Stimulated activated CD8-positive, alpha-beta memory T cell treated with anti-CD3 and anti-CD28 coated beads, Interleukin-12 subunit alpha, Interleukin-12 subunit beta, amount 100 ng/mL, for 24 hours (primary cell): ENCODE measurements around the gene SPNS2.

ENCODE experiments used
- DNase-seq: peaks from one replicate; pipeline ENCODE4 v3.0.0-alpha.2; 2020; ENCODE audit errors: extremely low read depth

Gene SPNS2

DNA sequence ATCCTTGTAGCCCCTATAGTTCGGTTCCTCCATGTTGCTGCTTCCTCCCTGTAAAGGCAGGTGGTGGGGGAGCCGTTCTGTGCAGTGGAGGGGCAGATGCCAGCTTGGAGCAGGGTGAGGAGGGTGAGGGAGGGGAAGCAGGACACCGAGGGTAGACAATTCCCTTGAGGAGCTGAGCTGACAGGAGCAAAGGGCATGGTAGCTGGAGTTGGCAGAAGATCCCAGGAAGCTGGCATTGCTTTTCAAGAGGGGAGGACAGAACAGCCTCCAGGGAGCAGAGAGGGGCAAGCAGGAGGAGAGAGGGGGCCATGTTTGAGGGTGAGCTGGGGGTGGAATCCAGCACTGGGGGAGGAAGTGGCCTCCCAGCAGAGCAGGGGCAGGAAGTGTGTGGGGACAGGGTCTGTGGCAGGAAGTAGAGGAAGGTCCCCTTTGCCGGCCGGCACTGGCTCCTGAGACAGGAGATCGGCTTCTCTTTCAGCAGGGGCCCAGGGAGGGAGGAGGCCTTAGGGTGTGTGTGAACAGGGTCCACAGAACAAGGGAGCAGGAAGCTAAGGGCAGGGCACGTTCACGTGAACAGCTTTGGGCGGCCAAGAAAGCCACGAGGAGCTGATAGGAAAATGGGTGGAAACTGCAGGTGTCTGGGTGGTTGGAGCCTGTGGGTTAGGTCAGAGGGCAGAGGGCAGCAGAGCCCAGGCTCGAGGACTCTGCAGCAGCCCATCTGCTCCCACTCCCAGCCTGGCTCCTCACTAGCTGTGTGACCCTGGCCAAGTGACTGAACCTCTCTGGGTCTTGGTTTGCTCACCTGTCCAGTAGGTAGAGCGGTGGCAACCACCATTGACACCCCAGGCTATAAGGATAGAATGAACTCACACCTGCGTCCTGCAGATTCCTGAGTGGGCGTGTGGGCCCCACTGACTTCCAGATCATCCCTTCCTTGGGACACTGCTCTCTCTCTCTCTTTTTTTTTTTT is 17.5 kb upstream of the SPNS2 start:
- peak; percentile 19 for DNase-seq

GRCh38 chr17:4482338-4483011 is 16.2 kb upstream of the SPNS2 start:
- DNase-seq = no peak

DNA sequence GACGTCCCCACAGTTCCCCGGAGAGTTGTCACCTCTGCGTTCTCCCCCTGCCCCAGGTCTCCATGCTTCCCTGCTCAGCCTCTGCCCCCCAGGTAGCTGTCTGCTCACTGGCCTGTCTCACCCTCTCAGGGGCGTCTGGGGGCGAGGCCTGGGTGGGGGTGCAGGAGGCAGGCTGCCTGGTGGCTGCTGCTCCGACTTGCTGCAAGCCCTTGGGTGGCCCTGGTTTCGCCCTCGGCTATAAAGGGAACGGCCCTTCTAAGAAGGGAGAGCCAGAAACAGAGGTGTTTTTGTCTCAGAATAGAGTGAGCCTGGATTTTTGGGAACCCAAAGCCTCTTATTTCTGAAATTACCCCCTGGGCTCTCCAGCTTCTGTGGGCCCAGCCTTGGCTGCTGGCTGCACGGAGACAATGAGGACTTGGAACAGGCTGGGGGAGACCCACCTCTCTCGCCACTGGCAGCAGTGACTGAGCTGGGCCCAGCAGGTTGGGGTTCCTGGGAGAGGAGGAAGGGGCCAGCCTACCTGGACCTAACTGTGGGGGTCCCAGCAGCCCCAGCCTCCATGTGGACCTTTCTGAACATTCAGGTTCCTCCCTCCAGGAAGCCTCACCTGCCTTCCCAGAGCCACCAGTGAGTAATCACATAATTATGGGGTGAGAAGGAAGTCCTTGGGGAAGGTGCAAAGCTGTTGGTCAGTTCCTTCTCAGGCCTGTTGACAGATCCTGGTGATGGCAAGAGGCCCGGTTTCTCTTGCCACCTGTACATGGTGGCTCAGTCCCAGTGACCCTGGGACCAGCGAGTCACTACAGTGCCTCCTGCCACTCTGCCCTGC is 15.5 kb upstream of the SPNS2 start:
- DNase-seq = no peak

DNA sequence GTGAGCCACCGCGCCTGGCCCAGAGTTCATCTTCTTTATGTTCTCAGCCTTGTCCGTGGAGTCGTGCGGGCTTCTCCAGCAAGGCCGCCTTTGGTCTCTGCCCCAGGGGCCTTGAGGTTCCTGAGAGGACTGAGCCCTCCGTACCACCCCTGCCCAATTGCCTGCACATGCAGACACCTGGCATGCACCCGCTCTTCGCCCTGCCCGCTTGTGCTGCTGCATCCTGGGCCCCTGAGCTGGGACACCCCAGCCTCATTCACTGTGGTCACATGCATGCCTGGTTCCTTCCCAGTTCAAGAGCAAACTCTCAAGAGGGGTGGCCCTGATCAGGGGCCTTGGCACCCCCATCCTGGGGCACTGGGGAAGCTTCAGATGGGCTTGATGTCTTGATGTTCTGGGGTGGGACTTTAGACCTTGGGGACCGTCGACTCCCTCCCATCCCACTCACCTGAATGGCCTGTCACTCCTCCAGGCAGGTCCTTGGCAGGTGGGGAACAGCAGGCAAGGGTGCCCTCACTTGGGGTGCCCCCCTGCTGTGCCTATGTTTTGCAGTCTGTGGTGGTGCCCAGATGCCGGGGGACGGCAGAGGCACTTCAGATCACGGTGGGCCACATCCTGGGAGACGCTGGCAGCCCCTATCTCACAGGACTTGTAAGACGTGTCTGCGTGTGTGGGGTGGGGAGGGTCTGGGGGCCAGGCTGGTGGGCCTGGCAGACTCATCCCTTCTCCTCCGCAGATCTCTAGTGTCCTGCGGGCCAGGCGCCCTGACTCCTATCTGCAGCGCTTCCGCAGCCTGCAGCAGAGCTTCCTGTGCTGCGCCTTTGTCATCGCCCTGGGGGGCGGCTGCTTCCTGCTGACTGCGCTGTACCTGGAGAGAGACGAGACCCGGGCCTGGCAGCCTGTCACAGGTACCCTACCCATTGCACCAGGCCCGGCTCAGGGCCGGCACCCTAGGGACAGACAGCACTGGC is 12.7 kb upstream of the SPNS2 start:
- no peak for DNase-seq

DNA sequence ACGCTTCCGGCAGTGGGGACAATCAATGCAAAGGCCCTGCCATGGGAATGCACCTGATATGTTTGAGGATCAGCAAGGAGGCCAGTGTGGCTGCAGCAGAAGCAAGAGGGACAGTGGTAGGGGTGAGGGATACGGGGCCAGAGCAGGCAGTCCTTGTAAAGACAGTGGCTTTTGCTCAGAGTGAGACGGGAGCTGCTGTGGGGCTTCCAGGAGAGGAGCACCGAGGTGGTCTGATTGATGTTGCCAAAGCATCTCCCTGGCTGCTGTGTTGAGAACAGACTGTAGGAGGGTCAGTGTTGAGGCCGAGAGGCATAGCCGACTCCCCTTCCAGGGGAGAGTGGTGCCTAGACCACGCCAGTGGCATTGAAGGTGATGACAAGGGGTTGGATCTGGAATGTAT is 11.4 kb upstream of the SPNS2 start:
- DNase-seq = no peak

DNA sequence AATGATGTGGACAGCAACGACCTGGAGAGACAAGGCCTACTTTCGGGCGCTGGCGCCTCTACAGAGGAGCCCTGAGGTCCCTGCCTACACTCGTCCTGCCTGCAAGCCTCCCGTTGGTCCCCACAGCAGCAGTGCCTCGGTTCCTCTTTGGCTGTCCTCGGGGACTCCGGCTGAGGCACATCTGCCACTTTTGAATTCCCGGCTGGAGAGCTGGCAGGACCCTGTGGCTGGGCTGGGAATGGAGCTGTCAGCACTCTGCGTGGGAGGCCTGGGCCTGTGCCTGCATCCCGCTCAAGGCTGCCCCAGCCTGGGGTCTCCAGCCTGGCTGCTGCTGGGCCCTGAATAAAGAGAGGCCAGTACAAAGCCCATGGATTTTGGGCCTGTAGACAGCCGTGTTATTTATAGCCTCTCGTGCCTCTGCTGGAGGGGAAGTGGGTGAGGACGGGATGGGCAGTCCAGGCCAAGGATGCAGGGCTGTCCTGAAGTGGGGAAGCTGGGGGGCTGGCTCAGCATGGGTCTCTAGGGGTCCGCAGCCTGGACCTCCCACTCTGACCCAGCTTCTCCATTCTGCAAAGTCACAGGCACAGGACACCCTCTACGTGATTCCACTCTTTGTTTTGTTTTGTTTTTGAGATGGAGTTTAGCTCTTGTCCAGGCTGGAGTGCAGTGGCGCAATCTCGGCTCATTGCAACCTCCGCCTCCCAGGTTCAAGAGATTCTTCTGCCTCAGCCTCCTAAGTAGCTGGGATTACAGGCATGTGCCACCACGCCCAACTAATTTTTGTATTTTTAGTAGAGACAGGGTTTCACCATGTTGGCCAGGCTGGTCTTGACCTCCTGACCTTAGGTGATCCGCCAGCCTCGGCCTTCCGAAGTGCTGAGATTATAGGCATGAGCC is 10.6 kb upstream of the SPNS2 start:
- no peak for DNase-seq

- no peak for DNase-seq
Observed at GRCh38 chr17:4488989-4489595, 9.6 kb upstream of the SPNS2 start.

GRCh38 chr17:4490109-4490591 is 8.5 kb upstream of the SPNS2 start:
- DNase-seq = no peak

GRCh38 chr17:4490637-4491061 is 8.0 kb upstream of the SPNS2 start:
- no peak for DNase-seq

DNA sequence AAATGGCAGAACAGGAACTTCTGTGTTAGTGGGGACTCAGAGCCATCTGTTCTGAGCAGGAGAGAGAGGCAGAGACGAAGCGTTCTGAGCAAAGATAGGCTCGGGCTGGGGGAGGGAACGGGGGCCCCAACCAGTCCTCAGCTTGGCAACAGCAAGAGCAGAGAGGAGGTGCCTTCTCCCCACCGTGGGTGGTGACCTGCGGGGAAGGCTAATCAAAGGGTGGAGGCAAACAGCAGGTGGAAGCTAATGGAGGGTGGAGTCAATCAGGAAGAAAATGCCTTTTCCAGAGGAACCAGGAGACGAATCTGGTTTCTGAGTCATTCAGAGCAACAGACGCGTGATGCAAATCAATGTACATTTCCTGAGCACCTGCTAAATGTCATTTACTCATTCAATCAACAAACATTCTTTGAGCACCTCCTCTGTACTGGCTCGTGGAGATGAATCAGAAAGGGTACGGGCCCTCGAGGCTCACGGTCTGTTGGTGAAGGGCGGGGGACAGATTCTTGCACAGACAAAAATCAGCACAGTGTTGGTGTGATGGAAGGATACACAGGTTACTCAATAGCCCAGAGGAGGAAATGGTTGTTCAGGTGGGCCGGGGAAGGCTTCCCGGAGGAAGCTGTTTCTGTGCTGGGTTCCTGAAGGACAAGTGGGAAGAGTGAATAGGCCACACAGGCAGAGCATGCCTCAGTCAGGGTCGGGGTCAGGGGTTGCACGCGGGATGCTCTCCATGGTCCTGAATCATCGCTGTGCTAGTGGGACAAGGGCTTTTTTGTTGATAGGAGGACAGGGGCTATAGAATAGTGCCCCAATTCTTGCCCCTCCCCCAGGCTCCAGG is 5.7 kb upstream of the SPNS2 start:
- DNase-seq = no peak

DNA sequence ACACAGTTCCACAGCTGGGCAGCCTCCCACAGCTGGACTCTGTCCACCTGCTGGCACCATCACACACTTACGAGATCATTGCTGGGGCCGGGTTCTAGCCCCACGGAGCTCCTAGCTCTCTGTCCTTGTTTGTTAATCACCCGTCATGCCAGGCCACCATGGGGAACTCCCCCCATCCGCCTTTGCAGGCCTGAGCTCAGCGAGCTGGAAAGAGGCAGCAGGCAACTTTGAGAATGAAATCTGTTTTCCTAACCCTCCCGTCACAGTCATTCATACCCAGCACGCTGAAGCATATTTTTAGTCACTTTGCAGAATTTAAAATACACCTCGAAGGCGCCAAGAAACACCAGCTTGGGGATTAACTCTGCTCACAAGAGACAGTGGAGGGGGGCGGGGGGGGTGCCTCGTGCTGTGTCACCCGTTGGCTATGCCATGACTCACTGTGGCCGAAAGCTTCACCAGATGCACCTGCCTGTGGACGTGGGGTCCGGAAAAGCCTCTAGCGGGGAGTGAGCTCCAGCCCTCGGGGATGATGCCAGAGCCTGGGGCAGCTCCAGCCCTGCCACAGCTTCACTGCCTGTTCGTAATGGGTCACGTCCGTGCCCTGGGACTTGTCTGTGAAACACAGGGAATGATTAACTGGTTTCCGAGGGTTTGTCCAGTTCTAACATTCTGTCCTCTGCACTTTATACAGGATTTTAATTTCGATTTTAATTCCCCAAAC is 1.4 kb upstream of the SPNS2 start:
- no peak for DNase-seq

- no peak for DNase-seq
Observed at GRCh38 chr17:4499431-4500190, 930 bp downstream of the SPNS2 start.

DNA sequence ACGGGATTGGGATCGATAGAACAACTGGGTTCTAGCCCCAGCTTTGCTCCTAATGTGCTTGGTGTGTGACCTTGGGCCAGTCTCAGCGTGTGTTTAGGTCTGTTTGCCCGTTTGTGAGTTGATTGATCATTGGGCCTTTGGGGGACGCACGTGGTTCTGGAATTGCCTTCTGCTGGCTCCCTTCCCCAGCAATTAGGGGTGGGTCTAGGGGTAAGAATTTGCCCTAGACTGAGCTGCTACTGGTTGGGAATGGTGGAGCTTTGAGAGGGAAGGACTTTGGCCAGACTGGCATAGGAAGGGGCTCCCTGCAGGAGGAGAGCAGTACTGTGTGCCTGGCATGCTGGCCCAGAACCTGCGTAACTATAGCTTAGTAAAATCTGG is 1.5 kb downstream of the SPNS2 start:
- DNase-seq = no peak

DNA sequence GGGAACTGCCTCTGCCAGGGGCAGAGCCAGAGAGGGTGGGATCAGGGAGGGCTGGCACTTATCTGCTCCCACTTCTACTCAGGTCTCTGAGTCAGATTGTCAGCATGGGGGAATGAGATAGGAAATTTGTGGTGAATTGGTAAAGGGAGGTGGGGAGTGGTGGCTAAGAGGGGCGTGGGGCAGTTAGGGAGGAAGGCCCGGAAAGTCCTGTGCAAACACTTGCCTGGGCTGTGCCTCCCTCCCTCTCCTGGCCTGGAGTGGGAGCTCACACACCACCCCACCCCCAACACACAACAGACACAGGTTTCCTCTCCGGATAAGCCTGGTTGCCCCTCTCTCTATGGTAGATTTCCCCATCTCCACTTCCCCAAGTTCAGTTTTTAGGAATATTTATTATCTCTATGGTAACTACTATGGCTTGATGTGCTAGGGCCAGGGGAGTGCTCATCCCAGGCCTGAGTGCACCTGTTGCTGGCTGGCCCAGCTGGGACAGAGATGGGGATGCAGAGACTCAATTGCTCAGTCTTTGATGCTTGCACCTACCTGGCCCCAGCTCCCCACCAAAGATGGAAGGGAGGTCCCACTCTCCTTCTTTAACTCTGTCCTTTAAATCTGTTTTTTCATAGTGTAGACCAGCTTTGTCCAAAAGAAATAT is 2.7 kb downstream of the SPNS2 start:
- DNase-seq = no peak

DNA sequence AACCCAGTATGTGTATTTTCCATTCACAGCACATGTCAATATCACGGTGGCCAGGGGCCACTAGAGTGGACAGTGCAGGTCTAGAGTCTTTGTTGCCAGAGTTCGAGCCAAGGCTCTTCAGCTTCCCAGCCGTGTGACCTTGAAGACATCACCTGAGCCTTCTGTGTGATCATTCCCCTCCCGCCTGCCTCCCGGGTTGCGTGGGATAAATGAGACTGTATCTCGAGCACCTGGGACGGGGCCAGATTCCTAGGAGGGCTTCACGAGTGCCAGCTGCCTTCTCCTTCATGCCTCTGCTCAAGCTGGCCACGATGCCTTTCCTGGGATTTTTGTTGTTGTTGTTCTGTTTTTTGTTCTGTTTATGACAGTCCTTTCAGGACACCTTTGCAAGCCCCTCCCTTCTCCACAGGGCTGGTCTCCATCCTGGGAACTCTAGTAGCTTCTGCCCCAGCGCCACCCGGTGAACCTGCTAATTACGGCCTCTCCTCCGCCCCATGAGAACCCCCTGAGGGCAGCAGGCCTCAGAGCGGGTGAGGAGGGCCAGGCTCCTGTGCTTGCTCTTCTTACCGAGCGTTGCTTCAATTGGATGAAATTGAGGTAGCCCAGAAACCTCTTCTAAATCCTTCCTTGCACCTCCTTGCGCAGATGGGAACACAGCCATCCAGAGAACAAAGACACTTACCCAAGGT is 3.9 kb downstream of the SPNS2 start:
- no peak for DNase-seq
